ENCODE measurements around the gene BPIFB6.

- no peak for TF ChIP-seq CTCF (IDR thresholded peaks at IDR 0.05)
- no peak for TF ChIP-seq POLR2AphosphoS5 (IDR thresholded peaks at IDR 0.05)
- TF ChIP-seq POLR2A (IDR thresholded peaks at IDR 0.05) = no peak
Observed at GRCh38 chr20:33037456-33037855, 6.0 kb downstream of the BPIFB6 start.

Data from transverse colon (tissue), 4 donors.